Skin of body (tissue), 2 donors: ENCODE data around the gene ENTPD8. TPM values are rescaled to one million over a fixed set of nuclear protein-coding genes. Genes with fewer than 3 reads are reported as not detected.

Experiments used
- DNase-seq: peaks from one replicate; lab custom pipeline; 2025; lab: John Stamatoyannopoulos, UW
- total RNA-seq: library from RNA; depleted of rRNA; stranded (reverse); fragments of >200 nt; gene quantifications from one replicate; pipeline ENCODE4 v1.2.3, GENCODE V29; 2014

ENTPD8 gene
- total RNA-seq, 1 donor from 2014 or later: 0.10 TPM

DNA sequence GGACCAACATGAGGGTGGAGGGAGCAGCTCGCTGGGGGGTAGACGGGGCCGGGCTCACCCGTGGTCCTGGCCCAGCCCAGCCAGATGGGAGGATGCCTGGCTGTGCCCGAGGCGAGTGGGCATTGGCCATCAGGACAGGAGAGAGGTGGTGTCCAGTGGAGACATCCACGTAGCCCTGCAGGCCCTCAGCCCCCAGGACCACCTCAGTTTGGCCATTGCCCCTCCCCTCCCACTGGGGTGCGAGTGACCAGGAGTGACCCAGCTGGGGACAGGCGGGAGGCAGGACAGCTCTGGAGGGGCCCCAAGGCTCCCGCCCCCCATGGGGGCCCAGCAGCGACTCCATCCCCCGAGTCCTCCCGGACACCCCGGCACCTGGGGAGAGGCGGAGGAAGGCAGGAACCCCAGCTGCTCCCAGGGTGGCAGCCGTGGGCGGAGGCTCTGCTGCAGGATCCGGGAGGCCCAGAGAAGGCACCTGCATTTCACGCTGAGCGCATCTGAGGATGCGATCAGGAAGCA lies 9.7 kb downstream of the ENTPD8 start:
- no peak for DNase-seq

DNA sequence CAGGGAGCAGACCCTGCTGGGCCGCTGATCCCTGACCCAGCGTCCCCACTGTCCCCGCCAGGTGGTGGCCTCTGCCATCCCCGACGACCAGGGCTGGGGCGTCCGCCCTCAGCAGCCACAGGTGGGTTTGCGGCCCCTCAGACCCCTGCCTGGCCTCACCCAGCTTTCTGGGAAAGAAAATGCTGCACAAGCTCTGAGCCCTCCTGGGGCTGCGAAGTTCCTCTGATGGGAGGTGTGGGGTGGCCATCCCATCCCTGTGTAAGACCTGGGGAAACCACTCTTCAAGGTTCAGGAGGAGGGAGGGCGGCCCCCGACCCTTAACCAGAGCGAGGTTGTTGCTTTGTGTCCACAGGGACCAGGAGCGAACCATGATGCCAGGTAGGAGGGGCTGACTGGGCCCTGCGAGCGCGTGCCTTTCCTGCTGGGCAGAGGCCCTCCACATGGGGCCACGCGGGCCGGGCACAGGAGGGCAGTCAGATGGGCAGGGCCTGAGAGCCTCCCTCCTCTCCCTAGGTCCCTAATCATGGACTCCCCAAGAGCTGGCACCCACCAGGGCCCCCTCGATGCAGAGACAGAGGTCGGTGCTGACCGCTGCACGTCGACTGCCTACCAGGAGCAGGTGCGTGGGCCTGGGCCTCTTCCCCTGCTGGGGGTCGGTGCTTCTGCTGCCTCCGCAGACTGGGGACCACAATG lies 10.3 kb downstream of the ENTPD8 start:
- no peak for DNase-seq

DNA sequence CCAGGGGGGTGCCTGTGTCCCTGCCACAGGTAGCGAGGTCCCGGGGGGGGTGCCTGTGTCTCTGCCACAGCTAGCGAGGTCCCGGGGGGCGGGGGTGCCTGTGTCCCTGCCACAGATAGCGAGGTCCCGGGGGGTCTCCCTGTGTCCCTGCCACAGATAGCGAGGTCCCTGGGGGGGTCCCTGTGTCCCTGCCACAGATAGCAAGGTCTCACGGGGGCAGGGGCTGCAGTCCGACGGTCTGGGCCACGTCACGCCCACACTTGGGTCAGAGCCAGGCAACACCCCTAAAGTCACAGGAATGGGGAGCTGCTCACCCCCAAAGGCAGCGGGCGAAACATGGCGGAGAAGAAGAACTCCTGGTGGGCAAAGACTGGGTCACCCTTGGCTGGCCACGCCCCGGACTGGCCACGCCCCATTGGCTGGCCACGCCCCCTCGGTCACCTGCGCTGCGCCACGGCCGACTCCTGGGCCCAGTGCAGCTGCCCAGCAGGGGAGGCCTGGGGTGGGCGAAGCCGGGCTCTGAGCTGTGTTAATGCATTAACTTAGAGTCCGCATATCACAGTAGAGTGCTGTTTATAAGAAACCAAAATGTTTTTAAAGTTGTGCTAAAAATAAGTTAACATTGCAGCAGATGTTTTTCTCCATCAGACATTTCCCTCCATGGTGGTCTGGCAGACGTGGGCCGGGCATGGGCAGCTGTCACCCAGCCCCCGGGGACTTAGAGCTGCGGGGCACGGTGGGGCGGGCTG lies 11.0 kb downstream of the ENTPD8 start:
- DNase-seq: no peak

DNA sequence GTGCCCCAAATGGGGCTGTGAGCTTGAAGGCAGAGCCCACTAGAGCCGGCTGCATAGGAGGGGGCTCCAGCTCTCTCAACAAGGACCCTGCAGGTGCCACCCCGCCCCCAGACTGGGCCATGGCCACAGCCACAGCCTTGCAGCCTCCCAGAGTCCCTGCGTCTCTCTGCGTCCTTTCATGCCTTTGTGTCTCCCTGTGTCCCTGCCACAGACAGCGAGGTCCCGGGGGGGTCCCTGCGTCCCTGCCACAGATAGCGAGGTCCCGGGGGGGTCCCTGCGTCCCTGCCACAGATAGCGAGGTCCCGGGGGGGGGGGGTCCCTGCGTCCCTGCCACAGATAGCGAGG lies 11.6 kb downstream of the ENTPD8 start:
- no peak for DNase-seq

DNA sequence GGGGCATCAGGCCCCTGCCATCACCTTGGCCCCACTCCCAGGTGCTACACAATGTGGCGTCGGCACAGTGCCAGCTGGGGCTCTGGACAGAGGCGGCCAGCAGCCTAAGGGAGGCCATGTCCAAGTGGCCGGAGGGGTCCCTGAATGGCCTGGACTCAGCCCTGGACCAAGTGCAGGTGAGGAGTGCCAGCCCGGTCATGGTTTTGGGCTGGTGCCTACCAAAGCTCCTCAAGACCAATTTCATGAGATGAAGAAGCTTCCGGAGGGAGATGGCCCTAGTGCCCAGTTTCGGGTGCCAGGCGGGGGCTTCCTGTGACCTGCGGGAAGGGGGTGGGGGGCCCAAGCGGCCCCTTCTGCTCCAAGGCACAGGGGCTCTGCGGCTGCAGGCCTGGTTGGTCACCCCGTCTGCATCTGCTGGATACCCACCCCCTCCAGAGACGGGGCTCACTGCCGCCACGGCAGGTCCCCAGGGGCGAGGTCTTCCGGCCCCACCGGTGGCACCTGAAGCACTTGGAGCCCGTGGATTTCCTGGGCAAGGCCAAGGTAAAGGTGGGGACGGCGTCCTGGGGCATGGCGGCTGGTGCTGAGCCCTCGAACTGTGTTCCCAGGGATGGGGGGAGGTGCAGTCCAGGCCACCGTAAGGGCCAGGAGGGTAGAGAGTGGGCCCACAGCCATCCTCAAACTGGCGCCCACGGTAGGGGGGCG lies 12.2 kb downstream of the ENTPD8 start:
- DNase-seq: no peak

DNA sequence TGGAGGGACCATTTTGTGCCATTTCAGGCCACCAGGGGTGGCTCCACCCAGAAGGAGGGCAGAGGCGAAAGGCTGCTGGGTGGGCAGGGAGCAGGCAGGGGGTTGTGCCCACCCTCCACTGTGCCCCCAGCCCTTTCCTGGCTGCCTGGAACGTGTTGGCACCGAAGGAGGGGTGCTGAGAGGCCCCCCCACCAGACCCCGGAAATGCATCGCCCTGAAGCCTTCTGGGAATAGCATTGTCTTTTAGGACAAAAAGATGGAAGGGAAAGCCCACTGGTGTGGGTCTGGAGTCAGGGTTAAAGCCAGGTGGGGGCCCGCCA lies 12.9 kb downstream of the ENTPD8 start:
- no peak for DNase-seq

DNA sequence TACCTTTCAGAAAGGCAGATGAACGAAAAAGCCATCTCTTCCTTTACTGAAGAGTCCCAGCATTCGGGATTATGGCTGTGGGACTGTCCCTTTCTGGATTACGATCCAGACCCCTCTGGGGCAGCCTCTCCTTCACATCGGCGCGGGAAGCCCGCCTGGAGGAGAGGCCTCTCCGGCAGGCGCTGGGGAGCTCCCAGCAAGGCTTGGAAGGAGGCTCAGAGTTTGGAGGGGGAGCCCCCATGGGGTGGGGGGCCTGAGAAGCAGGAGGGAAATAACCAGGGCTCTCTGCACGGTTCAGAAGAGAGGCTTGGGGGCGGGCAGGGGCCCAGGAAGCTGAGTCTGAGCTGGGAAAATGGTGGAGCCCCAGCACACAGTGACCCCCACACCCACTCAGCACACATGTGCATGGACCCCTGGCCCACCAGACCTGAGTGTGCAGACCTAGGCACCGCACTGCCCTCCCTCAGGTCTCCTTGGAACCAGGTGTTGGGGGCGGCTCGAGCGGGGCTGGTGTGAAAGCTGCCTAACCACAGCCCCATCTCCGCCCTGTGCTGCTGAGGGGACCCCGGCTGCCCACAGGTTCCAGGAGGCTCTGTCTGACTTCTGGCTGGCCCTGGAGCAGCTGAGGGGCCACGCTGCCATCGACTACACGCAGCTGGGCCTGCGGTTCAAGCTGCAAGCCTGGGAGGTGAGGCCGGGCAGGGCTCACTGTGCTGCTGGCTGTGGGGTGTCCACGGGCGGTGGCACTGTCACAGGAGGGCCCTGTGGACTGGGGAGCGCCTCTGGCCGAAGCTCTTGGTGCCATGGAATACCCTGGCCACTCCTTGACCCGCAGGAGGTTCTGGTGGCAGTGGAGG lies 13.5 kb downstream of the ENTPD8 start:
- DNase-seq: no peak

DNA sequence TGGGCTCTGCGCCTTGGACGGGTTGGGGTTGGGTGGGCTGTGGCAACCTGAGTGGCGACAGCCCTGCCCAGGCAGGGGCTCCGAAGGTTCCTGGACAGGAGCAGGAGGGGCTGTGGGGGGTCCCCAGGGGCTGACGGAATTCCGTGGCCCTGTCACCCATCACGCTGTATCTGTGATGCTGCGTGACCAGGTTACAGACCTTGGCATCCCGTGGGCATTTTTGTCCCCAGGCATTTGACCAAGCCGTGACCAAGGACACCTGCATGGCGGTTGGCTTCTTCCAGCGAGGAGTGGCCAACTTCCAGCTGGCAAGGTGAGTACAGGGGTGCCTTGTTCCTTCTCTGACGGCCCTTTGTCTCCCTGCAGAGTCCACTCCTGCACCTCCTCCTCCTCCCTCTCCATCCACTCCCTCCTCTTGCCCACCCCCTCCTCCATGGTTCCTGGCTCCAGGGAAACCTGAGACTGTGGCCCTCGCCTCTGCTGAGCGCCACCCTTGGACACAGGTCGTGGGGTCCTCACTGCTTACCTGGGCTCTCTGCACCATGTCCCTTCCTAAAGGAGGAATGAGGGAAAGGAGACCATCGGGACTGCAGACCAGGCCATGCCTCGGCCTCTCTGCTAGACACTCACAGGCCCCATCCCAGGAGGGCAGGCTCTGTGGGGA lies 15.0 kb downstream of the ENTPD8 start:
- no peak for DNase-seq

DNA sequence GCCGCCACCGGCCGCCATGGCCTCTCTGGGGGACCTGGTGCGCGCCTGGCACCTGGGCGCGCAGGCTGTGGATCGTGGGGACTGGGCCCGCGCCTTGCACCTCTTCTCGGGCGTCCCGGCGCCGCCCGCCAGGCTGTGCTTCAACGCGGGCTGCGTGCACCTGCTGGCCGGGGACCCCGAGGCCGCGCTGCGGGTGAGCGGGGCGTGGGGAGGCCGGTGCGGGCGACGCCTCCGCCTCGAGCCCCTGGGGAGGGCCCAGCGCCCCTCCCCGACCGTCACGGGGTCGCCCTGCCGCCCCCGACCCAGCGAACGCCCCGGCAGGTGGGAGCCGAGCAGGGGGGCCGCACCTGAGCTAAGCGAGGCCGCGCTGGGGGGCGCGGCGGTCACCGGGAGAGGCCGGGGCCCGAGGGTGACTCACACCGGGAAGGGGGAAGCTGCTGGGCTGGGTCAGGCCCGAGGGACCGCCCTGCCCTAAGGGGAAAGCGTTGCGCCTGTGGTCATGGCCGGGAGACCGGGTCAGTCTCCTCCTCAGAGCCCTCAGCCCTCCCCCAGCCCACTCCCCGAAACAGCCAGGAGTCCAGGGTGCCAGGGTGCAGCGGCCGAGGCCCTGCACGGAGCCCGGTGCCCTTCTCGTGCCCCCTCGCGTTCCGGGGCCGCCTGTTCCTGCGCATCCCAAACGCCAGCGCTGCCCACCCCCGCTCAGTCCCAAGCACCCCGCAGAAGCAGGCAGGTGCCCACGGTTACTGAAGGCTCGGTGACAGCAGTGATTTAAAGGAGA lies 17.5 kb downstream of the ENTPD8 start:
- DNase-seq: no peak

DNA sequence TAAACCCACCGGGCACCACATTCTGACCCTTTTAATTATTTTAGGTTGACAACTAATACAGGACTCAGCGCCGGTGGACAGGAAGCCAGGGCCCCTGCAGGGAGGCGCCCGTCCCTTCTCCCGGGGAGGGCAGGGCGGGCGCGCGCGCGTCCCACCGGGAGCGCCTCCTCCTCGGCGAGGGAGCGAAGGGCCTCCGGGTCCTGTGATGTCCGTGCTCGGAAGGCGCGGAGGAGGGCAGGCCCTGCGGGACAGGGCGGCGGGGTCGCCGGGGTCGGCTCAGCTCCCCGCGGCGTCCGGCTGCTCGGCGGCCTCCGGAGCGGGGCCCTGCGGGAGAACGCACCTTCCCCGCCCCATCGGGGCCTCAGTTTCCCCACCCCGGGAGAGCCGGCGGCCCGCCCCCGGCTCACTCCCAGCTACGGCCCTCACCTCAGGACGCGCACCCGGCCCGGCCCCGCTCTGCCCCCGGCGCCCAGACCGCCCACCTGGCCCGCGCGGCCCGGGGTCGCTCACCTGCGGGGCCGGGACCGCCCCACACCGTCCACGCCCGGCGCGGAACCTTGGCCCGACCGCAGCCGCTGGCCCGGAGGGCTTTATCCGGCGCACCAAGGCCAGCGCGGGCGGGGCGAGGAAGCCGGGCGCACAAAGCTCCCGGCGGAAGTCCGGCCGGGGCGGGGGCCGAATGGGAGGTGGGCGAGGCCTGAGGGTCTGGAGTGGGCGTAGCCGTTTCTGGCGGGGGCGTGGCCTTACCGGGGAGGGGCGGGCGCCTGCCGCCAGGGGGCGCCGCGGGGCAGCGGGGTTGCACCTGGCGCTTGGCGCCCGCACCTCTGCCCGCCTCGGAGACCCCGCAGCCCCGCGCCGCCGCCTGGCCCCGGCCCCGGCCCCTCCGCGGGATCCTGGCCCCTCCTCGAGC lies 18.3 kb downstream of the ENTPD8 start, which contains the start of the genes EXD3 and NOXA1:
Gene EXD3 (minus strand): TSS at position 559 of the 910 bp plus-strand sequence. CDS start 27,805 bp downstream, outside the sequence.
Gene NOXA1 (plus strand): TSS at position 790 of the 910 bp plus-strand sequence. CDS start 137 bp downstream, outside the sequence.
- peak; percentile 75 for DNase-seq

DNA sequence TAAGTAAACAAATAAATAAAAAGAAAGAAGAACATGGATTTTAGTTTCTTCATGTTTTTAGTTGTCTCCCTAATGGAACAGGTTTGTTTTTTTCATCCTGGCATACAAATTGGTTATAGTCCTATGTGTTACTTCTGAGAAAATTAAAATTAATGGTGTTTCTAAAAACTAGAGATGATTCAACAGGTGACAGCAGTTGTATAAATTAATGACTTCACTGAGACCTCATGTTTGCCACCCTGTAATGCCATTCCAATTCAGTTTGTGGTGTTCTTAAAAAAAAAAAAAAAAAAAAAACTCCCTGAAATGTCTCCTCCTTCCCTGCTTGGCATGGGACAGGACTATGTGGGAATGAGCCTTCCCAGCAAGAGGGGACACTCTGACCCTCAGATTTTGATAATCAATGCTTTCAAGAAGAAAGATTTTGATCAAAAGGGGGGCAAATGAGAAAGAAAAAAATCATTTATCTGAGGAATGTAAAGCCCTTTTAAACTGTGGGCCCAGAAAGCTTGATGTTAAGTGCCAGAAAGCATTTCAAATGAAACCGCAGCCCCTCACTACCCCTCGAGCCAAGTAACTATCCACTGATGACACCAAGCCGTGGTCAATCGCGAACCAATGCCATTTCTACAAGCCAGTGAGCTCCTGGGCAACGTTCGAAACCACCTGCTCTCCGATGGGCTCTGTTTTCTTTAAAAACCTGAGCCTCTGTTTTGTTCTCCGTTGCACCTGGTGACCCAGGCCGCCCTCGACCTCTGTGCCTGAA lies 19.1 kb downstream of the ENTPD8 start:
- no peak for DNase-seq

DNA sequence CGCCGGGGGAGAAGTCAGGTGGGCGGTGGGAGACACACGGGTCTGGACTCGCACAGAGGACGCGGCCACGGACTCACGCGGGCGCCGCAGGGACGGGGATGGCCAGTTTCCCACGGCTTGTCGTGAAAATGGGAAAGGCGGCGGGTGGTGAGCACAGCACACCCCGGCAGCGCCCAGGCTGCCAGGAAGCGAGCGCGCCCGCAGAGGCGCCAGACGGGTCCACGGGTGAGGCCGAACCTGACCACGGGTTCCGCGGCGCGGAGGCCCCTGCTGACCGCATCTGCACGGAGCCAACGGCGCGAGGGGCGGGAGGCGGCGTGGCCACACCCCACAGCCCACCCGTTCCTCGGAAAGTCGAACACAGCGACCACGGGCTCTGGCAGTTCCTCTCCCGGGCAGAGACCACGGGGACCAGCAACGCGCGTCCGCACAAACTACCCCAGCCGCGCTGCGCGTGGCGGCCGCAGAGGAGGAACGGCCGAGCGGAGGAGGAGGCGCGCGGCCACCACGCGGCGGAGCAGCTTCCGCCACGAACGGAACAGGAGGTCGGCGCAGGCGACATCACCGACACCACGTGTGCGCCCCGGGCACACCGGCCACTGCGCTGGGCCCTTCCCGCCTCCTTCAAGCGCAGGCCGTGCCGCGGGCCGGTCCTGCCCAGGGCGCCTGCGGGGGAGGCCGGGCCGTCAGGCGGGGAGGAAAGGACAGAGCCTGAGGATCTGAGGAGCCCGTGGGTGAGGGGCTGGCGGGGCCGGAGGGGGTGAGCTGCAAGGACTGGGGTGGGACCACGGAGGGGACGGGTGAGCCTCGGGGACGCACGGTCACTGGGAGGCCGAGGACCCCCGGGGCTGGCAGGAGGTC lies 23.8 kb downstream of the ENTPD8 start:
- no peak for DNase-seq

DNA sequence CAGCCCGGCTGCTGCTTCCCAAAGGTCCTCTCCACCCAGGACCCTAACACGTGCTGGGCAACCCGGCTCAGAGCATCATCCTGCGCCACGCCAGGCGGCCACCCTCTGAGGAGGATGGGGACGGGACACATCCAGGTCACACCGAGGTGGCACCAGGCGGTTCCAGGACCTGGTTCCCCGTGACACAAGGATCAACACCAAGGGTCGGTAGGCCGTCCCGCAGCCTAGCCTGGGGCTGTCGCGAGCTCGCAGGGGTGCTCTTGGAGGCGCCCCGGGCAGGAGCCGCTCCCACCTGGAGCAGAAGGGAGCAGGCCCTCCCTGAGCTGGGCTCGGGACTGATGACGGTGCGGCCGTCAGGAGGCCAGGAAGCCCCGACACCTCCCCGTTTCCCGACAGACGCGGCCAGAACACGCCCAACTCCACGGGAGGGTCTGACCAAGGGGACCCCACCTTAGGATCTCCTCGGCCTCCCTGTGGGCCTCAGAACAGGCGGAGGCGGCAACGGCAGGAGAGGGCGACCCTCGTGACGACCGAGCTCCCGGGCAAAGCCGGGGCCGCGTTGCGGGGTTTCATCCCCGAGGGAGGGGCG lies 24.5 kb downstream of the ENTPD8 start:
- DNase-seq: no peak

DNA sequence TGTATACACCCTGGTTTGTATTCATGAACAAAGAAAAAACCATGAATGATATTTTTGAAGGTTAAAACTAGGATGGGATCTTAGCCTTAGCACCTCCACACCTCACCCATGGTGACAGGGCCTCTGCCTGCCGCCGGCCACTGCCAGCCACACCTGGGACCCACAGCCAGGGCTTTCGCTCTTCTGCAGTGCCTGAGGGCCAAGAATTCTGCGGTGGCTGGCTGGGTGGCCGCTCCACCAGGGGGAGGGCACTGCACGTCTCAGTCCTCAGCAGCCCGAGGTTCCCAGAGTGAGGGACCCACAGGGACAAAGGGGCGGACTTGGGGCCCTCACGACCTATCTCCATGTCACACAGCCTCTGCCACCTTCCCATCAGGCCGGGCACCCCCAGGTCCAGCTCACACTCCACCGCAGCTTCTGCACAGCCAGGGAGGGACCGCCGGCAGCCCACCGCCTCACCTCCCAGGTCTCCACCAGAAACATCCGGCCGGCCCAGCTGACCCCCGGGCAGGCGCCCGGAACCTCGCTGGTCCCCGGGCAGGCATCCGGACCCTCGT lies 25.1 kb downstream of the ENTPD8 start:
- DNase-seq: no peak

DNA sequence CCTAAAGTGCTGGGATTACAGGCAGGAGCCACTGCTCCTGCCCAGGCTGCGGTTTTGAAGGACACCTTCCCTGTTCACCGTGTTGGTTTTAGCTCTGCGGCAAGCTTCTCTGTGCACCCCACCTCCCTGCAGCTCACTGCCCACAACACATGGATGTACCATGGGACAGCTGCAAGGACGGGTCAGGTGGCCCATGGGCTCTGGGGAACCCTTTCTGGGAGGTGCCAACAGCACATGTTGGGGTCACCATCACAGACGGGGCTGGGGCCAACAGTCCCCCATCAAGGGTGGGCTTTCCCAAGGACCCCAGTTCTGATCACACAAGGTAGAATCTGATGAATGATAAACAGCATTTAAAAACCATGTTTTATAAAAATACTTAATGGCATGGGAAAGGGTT lies 25.7 kb downstream of the ENTPD8 start:
- DNase-seq: no peak

DNA sequence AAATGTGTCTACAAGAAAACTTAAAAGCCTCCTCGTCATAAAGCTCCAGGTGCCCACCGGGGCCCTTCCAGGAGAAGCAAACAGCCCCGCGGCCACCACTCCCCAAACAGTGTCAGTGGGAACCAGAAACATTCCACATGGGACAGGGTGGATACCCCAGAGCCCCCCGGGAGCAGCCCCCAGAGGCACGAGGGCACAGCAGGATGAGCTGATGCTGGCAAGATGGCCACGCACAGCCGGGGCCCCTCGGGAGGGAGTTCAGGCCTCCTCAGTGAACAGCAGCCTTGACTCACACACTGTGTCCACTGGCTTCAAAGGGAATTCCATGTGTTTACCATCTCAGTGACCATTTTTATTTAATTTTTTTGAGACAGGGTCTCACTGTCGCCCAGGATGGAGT lies 28.7 kb downstream of the ENTPD8 start:
- DNase-seq: no peak
